ENCODE measurements around the gene CINP. TPM values are rescaled to one million over a fixed set of nuclear protein-coding genes. Genes with fewer than 3 reads are reported as not detected.

CINP gene
- total and polyA plus RNA-seq, 2 of the 13 experiments (the other 11 are each of a cell fraction or from before 2014, with no cell fraction given) = 32.8 to 42.8 TPM

GRCh38 chr14:102304611-102305506 lies 57.8 kb downstream of the CINP start, which contains the start of gene MOK (continued):
- TF ChIP-seq, protein P1, sequence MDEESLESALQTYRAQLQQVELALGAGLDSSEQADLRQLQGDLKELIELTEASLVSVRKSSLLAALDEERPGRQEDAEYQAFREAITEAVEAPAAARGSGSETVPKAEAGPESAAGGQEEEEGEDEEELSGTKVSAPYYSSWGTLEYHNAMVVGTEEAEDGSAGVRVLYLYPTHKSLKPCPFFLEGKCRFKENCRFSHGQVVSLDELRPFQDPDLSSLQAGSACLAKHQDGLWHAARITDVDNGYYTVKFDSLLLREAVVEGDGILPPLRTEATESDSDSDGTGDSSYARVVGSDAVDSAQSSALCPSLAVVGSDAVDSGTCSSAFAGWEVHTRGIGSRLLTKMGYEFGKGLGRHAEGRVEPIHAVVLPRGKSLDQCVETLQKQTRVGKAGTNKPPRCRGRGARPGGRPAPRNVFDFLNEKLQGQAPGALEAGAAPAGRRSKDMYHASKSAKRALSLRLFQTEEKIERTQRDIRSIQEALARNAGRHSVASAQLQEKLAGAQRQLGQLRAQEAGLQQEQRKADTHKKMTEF (CRISPR knock-in tag; IDR thresholded peaks at IDR 0.05) = 0 out of 2 replicates have a peak, but pooled peaks have one; percentile 27
- TF ChIP-seq, protein P2, sequence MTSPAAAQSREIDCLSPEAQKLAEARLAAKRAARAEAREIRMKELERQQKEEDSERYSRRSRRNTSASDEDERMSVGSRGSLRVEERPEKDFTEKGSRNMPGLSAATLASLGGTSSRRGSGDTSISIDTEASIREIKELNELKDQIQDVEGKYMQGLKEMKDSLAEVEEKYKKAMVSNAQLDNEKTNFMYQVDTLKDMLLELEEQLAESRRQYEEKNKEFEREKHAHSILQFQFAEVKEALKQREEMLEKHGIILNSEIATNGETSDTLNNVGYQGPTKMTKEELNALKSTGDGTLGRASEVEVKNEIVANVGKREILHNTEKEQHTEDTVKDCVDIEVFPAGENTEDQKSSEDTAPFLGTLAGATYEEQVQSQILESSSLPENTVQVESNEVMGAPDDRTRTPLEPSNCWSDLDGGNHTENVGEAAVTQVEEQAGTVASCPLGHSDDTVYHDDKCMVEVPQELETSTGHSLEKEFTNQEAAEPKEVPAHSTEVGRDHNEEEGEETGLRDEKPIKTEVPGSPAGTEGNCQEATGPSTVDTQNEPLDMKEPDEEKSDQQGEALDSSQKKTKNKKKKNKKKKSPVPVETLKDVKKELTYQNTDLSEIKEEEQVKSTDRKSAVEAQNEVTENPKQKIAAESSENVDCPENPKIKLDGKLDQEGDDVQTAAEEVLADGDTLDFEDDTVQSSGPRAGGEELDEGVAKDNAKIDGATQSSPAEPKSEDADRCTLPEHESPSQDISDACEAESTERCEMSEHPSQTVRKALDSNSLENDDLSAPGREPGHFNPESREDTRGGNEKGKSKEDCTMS (CRISPR knock-in tag; conservative IDR thresholded peaks at IDR 0.05) = no peak
- no peak for TF ChIP-seq SRY (CRISPR knock-in tag; IDR thresholded peaks at IDR 0.05)
- no peak for TF ChIP-seq TSC22D2 (CRISPR knock-in tag; IDR thresholded peaks at IDR 0.05; ENCODE audit: borderline replicate concordance)
- TF ChIP-seq ERF (CRISPR knock-in tag; IDR thresholded peaks at IDR 0.05) = peak; percentile 28; the same call in 1 of the 2 replicates
- 0 out of 2 replicates have a peak, but pooled peaks have one; percentile 22 for TF ChIP-seq KMT2A (CRISPR knock-in tag; IDR thresholded peaks at IDR 0.05)
- TF ChIP-seq ZNF761 (CRISPR knock-in tag; conservative IDR thresholded peaks at IDR 0.05) = peak; percentile 77; the same call in 1 of the 2 replicates
- no peak for TF ChIP-seq ZNF292 (CRISPR knock-in tag; IDR thresholded peaks at IDR 0.05; ENCODE audit: borderline replicate concordance, low read depth)
- TF ChIP-seq YEATS2 (CRISPR knock-in tag; IDR thresholded peaks at IDR 0.05; ENCODE audit: borderline replicate concordance) = 0 out of 2 replicates have a peak, but pooled peaks have one; percentile 19
- peak; percentile 96 for TF ChIP-seq RBM22 (optimal IDR thresholded peaks at IDR 0.05; ENCODE audit: low read length)
- 0 out of 2 replicates have a peak, but pooled peaks have one; percentile 41 for TF ChIP-seq ZNF251 (CRISPR knock-in tag; IDR thresholded peaks at IDR 0.05)
- TF ChIP-seq ZFY (CRISPR knock-in tag; IDR thresholded peaks at IDR 0.05) = peak; percentile 65
- TF ChIP-seq GABPB1 (CRISPR knock-in tag; IDR thresholded peaks at IDR 0.05) = peak; percentile 49; the same call in 1 of the 2 replicates
- peak; percentile 81 for TF ChIP-seq DMAP1 (CRISPR knock-in tag; IDR thresholded peaks at IDR 0.05)
- TF ChIP-seq GLI4 (CRISPR knock-in tag; IDR thresholded peaks at IDR 0.05; ENCODE audit: borderline replicate concordance) = 0 out of 2 replicates have a peak, but pooled peaks have one; percentile 46
- TF ChIP-seq HCFC1 (IDR thresholded peaks at IDR 0.05; ENCODE audit: low read depth, low read length) = peak; percentile 48
- peak; percentile 96 for TF ChIP-seq RFX3 (CRISPR knock-in tag; IDR thresholded peaks at IDR 0.05)
- peak; percentile 45; the same call in 1 of the 2 replicates for TF ChIP-seq ZFP91 (CRISPR knock-in tag; IDR thresholded peaks at IDR 0.05; ENCODE audit: borderline replicate concordance)
- TF ChIP-seq ZNF598 (CRISPR knock-in tag; IDR thresholded peaks at IDR 0.05; ENCODE audit: borderline replicate concordance) = no peak
- TF ChIP-seq ZNF574 (CRISPR knock-in tag; IDR thresholded peaks at IDR 0.05) = peak; percentile 62; the same call in 1 of the 2 replicates
